Right forelimb (tissue), 1 donor: ENCODE results near the gene P3H2.

Experiments
- DNase-seq: peaks from one replicate; pipeline ENCODE4 v3.0.0-alpha.2; 2018

Gene P3H2

DNA sequence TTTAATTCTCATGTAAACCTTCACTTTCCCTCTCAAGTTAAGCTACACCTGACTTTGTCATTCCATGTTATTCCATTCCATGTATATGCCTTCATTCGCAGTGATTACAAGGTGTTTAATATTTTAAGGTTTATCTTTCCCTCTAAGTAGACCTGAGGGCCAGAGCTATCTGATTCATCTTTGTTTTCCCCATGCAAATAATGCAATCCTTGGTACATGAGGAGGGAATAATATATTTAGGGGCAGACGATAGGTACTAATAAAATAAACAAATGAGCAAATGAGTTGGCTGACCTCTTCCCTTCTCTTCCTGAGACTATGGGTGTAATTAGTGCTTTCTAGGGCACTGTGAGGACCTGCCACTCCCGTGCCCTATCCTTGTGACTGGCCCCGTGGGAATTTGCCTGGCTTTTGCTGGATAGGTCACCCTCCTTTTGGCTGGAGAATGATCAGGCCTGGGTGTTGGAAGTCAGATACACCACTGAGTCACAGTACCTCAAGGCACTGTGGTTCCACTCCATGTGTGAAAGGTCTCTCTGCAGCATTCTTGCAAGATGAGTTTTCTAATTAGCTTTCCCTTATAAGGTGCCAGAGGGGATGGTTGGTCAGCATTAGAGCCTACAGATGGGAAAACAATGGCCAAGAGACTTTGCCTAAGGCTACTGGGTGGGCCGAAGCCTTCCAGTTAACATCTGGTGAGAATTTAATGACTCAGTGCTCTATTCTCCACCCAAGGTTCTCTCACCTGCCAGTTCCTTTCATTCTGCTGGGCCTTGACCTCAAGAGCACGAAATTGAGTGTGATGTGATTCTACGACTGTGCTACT, 183.2 kb downstream of the P3H2 start:
- no peak for DNase-seq

DNA sequence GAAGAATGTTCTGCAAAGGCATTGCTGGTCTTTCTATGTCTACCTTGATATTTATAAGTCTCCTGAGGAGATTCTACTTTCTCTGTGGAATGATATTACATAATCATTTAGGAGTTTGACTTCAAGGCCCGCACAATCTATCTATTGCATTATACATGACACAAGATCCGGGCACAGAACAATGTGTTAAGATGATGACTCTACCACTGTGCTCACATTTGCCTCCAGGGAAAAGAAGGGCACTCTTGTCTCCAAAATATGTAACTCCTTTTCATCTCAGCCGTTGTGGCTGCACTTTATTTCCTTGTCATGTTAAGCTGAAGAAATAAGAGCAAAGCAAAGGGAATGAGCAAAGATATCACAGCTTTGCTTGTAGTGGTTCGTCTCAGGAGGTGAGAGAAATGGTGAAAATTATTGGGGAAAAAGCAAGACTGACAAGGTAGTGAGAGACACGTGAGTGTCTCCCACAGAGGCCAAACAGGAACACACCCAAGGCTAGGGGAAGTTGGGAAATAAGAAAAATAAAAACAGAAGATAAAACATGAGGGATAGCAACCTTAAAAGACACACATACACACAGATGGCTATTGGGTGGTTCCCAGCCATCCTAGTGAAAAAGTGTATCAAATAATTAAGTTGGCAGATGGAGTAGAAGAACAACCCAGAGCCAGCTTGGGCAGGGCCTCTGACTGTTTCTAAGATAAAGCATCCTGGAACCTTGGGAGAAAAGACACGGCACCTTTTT, 184.3 kb downstream of the P3H2 start:
- no peak for DNase-seq

DNA sequence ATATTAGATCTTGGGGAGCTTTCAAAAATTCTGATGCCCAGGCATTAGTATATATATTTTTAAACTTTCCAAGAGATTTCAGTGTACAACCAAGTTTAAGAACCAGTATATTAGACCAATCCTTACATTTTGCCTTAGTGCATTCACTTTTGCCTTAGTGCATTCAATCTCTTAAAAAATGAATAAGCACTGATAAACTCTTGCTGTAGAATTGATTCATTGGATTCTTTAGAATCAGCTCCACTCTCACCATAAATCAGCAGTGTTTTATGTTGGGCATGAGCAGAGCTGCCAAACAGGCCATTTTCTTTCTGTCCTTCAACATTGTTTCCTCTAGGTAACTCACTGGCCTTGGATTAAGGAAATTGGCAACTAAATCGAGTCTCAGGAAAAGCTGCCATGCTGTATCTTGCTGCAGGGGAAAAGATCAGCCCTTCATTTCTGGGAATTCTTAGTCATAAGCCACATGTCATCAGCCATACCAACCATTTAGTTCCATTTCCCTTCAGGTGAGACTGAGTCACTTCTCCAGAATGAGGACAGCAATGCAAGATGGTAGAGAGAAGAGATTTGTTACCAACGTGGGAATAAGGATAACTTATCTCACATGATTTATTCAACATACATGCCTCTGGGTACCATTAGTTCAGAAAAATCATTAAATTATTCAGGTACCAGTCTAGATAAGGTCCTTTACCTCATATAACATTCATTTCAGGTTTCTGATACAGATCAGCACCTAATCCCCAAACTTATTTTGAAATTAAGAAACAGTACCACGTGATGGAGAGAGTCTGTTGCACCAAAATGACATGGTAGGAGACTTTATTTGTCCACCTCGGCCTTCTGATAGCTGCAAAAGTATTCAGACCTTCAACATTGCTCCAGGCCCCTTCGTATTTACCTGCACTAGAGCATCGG, 192.5 kb downstream of the P3H2 start:
- DNase-seq: no peak

DNA sequence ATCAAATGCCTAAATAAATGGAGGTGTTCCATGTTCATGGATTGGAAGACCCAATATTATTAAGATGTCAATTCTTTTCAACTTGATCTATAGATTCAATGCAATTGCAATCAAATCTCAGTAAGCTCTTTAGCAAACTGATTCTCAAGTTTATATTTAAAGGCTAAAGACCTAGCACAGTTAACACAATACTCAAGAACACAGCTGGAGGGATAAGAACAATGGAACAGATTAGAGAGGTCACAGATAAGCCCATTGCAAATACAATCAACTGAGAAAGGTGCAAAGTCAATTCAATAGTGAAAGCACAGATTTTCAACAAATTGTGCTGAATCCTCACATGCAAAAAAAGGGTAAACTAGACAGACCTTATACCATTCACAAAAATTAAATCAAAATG, 198.9 kb downstream of the P3H2 start:
- no peak for DNase-seq

DNA sequence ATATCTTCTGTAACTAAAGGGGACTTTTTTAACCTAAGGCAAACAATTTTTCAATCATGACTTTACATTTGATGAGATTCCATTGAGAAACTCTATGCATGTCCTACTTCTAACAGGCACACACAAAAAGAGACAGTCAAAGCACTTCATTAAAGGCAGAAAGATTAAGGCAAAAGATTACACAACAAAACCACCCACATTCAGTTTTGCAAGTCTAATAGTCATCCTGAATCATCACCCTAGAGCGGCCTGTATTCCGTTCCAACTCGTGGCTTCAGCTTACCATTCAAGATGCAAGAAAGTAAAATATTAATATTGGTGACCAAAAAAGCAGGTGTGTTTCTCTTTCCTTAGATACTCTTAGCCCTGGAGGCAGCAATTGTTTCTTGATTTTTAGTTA, 205.9 kb downstream of the P3H2 start:
- DNase-seq: no peak

DNA sequence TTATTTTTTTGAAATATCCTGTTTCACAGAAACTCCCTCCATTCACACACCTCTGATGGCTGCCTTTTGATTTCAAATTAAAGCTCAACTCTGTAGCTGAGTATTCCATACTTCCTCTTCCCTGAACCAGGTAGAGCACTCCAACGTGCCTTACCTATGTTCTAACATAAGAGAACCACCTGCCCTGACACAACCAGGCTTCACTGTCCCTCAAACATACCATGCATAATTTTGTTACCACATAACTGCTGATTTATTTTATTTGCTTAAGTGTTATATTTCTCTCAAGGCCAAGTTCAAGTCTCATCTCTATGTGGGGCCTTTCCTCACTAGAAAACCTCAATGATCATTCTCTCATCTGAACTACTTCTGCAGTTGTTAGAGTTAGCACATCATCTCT, 209.7 kb downstream of the P3H2 start:
- no peak for DNase-seq

DNA sequence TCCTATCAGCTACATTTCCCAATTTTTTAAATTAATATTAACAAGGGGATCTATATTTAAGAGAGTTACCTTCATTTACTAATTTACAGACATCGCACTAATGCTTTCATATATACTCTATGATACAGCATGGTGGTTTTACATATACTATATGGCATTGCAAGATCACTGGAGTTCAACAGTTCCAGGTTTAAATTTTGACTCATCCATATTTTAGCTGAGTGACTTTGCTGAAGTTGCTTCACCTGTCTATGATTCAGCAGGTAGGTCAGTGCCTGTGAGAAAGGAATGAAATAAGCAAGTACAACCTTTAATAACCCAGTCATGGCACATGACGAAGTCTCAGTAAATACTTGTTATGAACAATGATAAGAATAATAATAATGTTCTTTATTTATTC, 211.1 kb downstream of the P3H2 start:
- DNase-seq: no peak

DNA sequence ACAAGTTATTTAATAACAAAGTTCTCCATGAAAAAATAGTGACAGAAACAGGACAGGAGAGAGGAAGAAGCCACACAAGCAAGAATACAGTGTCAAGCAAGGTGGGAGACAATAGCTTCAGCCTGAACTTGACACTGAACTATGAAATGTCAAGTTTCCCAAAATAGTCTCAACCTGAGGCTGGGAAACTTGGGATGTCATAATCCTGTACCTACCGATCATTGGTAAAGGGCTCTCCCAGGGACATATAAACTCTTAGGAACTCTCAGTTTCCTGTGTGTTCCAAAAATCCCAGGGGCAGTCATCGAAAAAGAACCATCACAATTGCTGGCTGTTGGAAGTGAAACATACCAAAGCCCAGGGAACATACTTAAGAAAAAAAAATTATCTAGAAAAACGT, 211.6 kb downstream of the P3H2 start:
- no peak for DNase-seq

DNA sequence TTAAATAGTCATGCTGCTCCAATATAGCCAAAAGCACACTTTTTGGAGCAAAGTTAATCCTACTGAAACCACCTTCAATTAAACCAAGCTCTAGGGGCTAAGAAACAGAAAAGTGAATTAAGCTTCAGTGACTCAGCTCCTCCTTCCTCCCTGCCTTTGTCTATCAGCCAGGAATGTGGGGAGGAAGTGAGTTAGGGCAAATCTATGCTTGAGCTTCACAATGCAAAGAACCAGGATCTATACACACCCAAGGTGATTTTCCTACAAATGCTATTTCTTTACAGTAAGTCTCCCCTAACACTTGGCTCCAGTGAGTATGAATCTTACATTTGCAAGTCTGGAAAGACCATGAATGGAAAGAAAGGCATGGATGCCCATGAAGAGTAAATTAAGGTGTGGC, 212.1 kb downstream of the P3H2 start:
- no peak for DNase-seq

DNA sequence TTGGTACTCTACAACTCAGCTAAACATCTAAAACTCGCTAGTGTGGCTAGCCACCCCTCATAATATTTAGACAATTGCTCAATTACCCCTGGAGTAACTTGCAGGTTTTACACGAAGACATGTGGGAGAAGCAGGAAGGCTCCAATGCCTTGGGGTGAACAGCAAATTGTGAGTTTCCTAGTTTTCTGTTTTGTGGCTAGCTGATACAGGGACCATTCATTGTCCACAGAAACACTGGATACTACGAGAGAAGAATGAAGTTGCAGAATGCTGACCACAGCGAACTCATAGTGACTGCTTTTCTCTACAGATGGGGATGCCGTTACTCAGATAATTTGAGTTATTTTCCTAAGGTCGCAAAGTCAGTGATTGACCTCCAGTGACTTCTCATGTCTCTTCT, 212.9 kb downstream of the P3H2 start:
- no peak for DNase-seq
